A549 (cell line): Measurements from ENCODE around the gene UROC1.

ENCODE experiments used
- CBX2 ChIP-seq: fragments of 200-600 bp; sonication (generic); IDR thresholded peaks from 2 replicates; pipeline ENCODE4 v1.6.1; 2016; ENCODE audit warnings: low read depth, mild to moderate bottlenecking, borderline replicate concordance
- EP300 ChIP-seq, 2 experiments: fragments of >200 bp; sonication (Bioruptor Twin); formaldehyde crosslinking; IDR thresholded peaks; 2 replicates in 1 of 2; 3 replicates in 1 of 2; pipeline ENCODE4 v1.6.1; 2016 to 2017
- FOXS1 ChIP-seq: fragments of 250-450 bp; sonication (Bioruptor Pico); IDR thresholded peaks from 2 replicates; pipeline ENCODE4 v1.5.0; 2020; ENCODE audit warnings: mild to moderate bottlenecking, moderate library complexity
- TF ChIP-seq, protein P1 (sequence below): fragments of >200 bp; sonication (Bioruptor Twin); formaldehyde crosslinking; IDR thresholded peaks from 3 replicates; pipeline ENCODE4 v1.5.1; 2016

DNA sequence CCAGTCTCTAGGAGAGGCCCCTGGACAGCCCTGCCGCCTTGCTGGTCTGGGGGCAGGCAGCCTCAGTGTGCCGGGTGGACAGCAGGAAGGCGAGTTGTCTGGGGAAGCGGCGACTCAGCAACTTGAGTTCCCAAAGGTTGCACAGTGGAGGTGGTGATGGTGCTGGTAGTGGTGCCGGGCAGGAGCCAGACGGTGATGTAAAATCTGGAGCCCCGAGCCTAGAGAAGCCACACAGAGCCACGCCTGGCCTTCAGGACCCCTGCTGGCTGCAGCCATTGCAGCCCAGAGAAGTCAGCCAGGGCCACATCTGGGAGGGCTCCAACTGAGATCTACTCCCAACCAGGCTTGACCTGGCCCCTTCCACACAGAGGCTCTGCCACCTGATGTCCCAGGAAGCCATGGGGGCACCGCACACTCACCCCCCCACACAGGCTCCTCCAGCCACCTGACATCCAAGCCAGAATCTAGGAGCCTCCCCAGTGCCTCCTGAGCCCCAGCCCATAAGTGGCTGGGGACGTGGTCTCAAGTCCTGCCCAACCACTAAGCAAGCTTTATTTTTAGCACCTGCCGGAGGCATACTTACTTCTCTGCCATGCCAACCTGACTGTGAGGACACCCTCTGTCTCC, 32.4 kb upstream of the UROC1 start:
- TF ChIP-seq, protein P1, sequence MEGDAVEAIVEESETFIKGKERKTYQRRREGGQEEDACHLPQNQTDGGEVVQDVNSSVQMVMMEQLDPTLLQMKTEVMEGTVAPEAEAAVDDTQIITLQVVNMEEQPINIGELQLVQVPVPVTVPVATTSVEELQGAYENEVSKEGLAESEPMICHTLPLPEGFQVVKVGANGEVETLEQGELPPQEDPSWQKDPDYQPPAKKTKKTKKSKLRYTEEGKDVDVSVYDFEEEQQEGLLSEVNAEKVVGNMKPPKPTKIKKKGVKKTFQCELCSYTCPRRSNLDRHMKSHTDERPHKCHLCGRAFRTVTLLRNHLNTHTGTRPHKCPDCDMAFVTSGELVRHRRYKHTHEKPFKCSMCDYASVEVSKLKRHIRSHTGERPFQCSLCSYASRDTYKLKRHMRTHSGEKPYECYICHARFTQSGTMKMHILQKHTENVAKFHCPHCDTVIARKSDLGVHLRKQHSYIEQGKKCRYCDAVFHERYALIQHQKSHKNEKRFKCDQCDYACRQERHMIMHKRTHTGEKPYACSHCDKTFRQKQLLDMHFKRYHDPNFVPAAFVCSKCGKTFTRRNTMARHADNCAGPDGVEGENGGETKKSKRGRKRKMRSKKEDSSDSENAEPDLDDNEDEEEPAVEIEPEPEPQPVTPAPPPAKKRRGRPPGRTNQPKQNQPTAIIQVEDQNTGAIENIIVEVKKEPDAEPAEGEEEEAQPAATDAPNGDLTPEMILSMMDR, result no peak
- TF ChIP-seq EP300 (IDR thresholded peaks at IDR 0.05) (no peak), FOXS1 (no peak), CBX2 (no peak)
